ENCODE data around the gene TOP3A.

TOP3A gene

GRCh38 chr17:18280766-18281371 is 33.9 kb downstream of the TOP3A start:
- TF ChIP-seq, protein P1, sequence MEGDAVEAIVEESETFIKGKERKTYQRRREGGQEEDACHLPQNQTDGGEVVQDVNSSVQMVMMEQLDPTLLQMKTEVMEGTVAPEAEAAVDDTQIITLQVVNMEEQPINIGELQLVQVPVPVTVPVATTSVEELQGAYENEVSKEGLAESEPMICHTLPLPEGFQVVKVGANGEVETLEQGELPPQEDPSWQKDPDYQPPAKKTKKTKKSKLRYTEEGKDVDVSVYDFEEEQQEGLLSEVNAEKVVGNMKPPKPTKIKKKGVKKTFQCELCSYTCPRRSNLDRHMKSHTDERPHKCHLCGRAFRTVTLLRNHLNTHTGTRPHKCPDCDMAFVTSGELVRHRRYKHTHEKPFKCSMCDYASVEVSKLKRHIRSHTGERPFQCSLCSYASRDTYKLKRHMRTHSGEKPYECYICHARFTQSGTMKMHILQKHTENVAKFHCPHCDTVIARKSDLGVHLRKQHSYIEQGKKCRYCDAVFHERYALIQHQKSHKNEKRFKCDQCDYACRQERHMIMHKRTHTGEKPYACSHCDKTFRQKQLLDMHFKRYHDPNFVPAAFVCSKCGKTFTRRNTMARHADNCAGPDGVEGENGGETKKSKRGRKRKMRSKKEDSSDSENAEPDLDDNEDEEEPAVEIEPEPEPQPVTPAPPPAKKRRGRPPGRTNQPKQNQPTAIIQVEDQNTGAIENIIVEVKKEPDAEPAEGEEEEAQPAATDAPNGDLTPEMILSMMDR (IDR thresholded peaks at IDR 0.05; ENCODE audit: insufficient read depth, low read depth, low read length, missing control alignments) = no peak
- H3K4me3 ChIP-seq (ENCODE audit: low read depth, low read length) = no peak overlapping the region
- no peak for DNase-seq (ENCODE audit: low read depth)

DNA sequence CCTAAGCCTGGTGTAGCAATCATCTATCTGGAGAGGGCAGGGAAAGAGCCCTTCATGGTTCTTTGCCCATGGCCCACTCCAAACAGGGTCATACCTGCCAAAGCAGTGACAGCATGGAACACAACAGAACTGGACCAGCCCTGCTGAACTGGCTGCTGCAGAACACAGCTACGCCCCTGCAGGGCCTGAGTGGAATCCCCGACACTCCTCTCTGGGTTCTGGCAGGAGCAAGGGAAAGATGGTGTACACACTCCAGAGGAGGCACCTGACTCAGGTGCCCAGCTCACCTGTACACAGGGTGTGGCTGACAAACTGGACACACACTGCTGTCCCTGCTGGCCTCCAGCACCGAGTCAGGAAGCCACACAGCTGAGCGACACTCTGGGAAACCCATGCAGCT is 34.5 kb downstream of the TOP3A start:
- no peak for DNase-seq (ENCODE audit: low read depth)
- TF ChIP-seq, protein P1 (IDR thresholded peaks at IDR 0.05; ENCODE audit: insufficient read depth, low read depth, low read length, missing control alignments) = no peak
- no peak overlapping the region for H3K4me3 ChIP-seq (ENCODE audit: low read depth, low read length)

DNA sequence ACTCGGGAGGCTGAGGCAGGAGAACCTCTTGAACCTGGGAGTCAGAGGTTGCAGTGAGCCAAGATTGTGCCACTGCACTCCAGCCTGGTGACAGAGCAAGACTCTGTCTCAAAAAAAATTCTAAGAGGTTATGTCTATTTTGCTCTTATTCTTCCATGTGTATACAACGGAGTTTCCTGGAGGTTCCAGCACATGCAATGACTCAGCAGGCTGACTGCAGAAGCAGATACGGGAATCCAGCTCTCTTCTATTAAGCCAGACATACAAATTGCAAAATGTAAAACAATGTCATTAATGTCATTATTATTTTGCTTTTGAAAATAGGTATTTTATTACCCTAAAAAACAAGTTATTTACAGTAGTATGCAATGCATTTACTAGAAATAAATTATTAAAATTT is 35.9 kb downstream of the TOP3A start:
- DNase-seq (ENCODE audit: low read depth) = no peak
- TF ChIP-seq, protein P1 (IDR thresholded peaks at IDR 0.05; ENCODE audit: insufficient read depth, low read depth, low read length, missing control alignments) = no peak
- H3K4me3 ChIP-seq (ENCODE audit: low read depth, low read length) = no peak overlapping the region

GRCh38 chr17:18277076-18277475 is 37.7 kb downstream of the TOP3A start:
- DNase-seq (ENCODE audit: low read depth) = no peak
- TF ChIP-seq, protein P1 (IDR thresholded peaks at IDR 0.05; ENCODE audit: insufficient read depth, low read depth, low read length, missing control alignments) = no peak
- H3K4me3 ChIP-seq (ENCODE audit: low read depth, low read length) = no peak overlapping the region

DNA sequence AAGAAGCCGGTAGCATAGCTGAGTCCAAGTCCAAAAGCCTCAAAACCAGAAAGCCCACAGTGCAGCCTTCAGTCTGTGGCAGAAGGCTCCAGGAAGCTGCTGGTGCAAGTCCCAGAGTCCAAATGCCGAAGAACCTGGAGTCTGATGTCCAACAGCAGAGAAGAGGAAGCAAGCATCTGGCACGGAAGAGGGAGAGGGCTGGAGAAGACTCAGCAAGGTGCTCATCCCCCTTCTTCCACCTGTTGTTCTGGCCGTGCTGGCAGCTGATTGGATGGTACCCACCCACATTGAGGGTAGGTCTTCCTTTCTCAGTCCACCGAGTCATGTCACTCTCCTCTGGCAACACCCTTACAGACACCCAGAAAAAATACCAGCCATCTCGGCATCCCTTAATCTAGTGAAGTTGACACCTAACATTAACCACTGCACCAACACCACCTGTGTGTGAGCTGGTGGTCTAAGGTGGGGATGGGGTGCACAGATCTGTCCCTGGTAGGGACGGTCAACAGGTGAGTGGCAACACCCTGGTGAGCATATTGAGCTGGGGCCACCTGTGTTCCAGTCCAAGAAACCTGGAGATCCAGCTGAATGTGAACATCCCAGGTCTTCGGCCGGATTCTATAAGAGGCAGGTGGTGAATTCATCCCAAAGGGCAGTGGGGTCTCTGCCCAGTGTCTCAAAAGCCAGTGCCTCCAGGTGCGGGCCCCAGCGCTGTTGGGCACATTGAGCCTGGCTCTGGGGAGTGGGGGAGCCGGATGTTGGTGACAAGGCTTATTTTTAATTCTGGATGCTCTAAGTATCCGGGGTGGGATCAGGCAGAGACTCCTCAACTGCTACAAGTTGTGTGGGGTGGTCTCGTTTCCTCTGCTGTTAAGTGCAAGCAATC is 44.5 kb downstream of the TOP3A start:
- no peak overlapping the region for H3K4me3 ChIP-seq (ENCODE audit: low read depth, low read length)
- DNase-seq (ENCODE audit: low read depth) = no peak
- TF ChIP-seq, protein P1 (IDR thresholded peaks at IDR 0.05; ENCODE audit: insufficient read depth, low read depth, low read length, missing control alignments) = no peak

- no peak for DNase-seq (ENCODE audit: low read depth)
- H3K4me3 ChIP-seq (ENCODE audit: low read depth, low read length) = no peak overlapping the region
- TF ChIP-seq, protein P1 (IDR thresholded peaks at IDR 0.05; ENCODE audit: insufficient read depth, low read depth, low read length, missing control alignments) = no peak
These were observed 46.7 kb downstream of the TOP3A start for GRCh38 chr17:18267927-18268711.
